K562 (cell line): ENCODE measurements around the gene CRIP1. TPM values are rescaled to one million over a fixed set of nuclear protein-coding genes. Genes with fewer than 3 reads are reported as not detected.

ENCODE experiments used
- ATAC-seq: fragments of 200-7000 bp; cut with Tn5 transposase; 3 replicates; pipeline ENCODE4 v1.9.1; 2020; ENCODE audit warnings: moderate library complexity
- BruUV-seq: library from RNA; stranded (reverse); fragments of 400-500 nt; replicated peaks from 2 replicates; lab custom pipeline; 2021; lab: Mats Ljungman, UMichigan
- CTCF ChIA-PET: fragments of 300-600 bp; formaldehyde crosslinking; extraction: SDS; loops from one replicate; lab custom pipeline; 2021; ENCODE audit warnings: low intra/inter-chr PET ratio; lab: Yijun Ruan, JAX
- POLR2A ChIA-PET: fragments of 300-600, 350-650 bp; sonication (Branson Sonifier 250); formaldehyde crosslinking; extraction: SDS; loops from one replicate; lab custom pipeline; 2021; ENCODE audit warnings: antibody characterized with exemption, inconsistent platforms; lab: Yijun Ruan, JAX
- DNase-seq, 4 experiments: peaks; one replicate each; pipeline versions ENCODE4 v3.0.0 to v3.0.0-alpha.2; 2011 to 2018; ENCODE audit warnings: low spot score in 3 of 4, mixed read lengths in 3 of 4; ENCODE audit errors: extremely low read depth in 1 of 4
- FAIRE-seq: peaks from 2 replicates; lab custom pipeline; 2011; peaks lifted over from hg19 to GRCh38; lab: Jason Lieb, UNC
- H2AFZ ChIP-seq: 2 replicates; pipeline ENCODE4 v1.6.0; 2011; ENCODE audit warnings: low read depth, low read length, control low read depth, inconsistent platforms
- H3K27ac ChIP-seq: fragments of 200-600 bp; 3 replicates; pipeline ENCODE4 v1.8.0; 2011; ENCODE audit warnings: low read depth, mild to moderate bottlenecking, control low read depth, inconsistent platforms, low read length, moderate library complexity, mixed read lengths; ENCODE audit errors: extremely low read depth
- H3K27me3 ChIP-seq, 2 experiments: fragments of 300-600 bp in 1 of 2; 2 replicates in 1 of 2; 3 replicates in 1 of 2; pipeline versions ENCODE4 v1.6.0 to v1.8.0; 2011; ENCODE audit warnings: inconsistent platforms in 2 of 2, low read length in 2 of 2, mild to moderate bottlenecking in 1 of 2, mixed read lengths in 1 of 2, moderate library complexity in 1 of 2; ENCODE audit not compliant: control insufficient read depth in 2 of 2, insufficient read depth in 2 of 2
- H3K36me3 ChIP-seq: fragments of 300-600 bp; 3 replicates; pipeline ENCODE4 v1.8.0; 2011; ENCODE audit warnings: mild to moderate bottlenecking, low read length, inconsistent platforms; ENCODE audit not compliant: control insufficient read depth, insufficient read depth
- H3K4me1 ChIP-seq, 2 experiments: fragments of 200-600 bp in 1 of 2; replicated peaks in 1 of 2; 2 replicates in 1 of 2; 3 replicates in 1 of 2; pipeline versions ENCODE4 v1.5.1 to v1.8.0; 2011; ENCODE audit warnings: inconsistent platforms in 2 of 2, low read length in 2 of 2, mild to moderate bottlenecking in 1 of 2, mixed read lengths in 1 of 2, moderate library complexity in 1 of 2; ENCODE audit not compliant: control insufficient read depth in 2 of 2, insufficient read depth in 2 of 2
- H3K4me2 ChIP-seq: 2 replicates; pipeline ENCODE4 v1.6.1; 2011; ENCODE audit warnings: low read length, control low read depth, inconsistent platforms, mixed read lengths; ENCODE audit not compliant: insufficient read depth
- H3K4me3 ChIP-seq: fragments of 200-600 bp; sonication (generic), shearing (Covaris generic); 2 replicates; pipeline ENCODE4 v1.5.1; 2016; ENCODE audit warnings: control low read depth, inconsistent platforms
- H3K79me2 ChIP-seq: fragments of 200-600 bp; 3 replicates; pipeline ENCODE4 v1.8.0; 2011; ENCODE audit warnings: low read length, inconsistent platforms; ENCODE audit not compliant: control insufficient read depth, insufficient read depth
- H3K9ac ChIP-seq, 2 experiments: 2 replicates each; pipeline versions ENCODE4 v1.6.0 to v1.6.1; 2011; ENCODE audit warnings: low read depth in 2 of 2, low read length in 2 of 2, control low read depth in 1 of 2, inconsistent platforms in 1 of 2, mild to moderate bottlenecking in 1 of 2, mixed read lengths in 1 of 2; ENCODE audit not compliant: insufficient read depth in 1 of 2
- H3K9me1 ChIP-seq: one replicate; pipeline ENCODE4 v1.6.0; 2011; ENCODE audit warnings: inconsistent platforms, mild to moderate bottlenecking, low read length, moderate library complexity; ENCODE audit not compliant: control insufficient read depth, insufficient read depth
- H3K9me3 ChIP-seq: replicated peaks from 2 replicates; pipeline ENCODE4 v1.5.1; 2011; ENCODE audit warnings: low read depth, low read length, inconsistent platforms; ENCODE audit not compliant: control insufficient read depth, insufficient read depth
- H4K20me1 ChIP-seq: replicated peaks from 2 replicates; pipeline ENCODE4 v1.6.1; 2011; ENCODE audit warnings: low read length, inconsistent platforms, mixed read lengths; ENCODE audit not compliant: control insufficient read depth, insufficient read depth
- CREB1 ChIP-seq, 2 experiments: sonication (generic) in 1 of 2; formaldehyde crosslinking in 1 of 2; IDR thresholded peaks; 2 replicates each; pipeline versions ENCODE4 v1.6.1 to v1.8.0; 2012 to 2022; ENCODE audit warnings: inconsistent platforms in 1 of 2, mild to moderate bottlenecking in 1 of 2, missing genetic modification reagents in 1 of 2, moderate library complexity in 1 of 2
- FOXJ2 ChIP-seq: fragments of 200-800 bp; sonication (Bioruptor generic); IDR thresholded peaks from 2 replicates; pipeline ENCODE4 v1.6.1; 2016; ENCODE audit warnings: missing genetic modification characterization, missing compliant biosample characterization
- IRF2 ChIP-seq: sonication (generic); formaldehyde crosslinking; IDR thresholded peaks from 2 replicates; pipeline ENCODE4 v1.8.1; 2022; ENCODE audit warnings: mild to moderate bottlenecking, missing genetic modification reagents
- ZFX ChIP-seq: sonication (generic); formaldehyde crosslinking; IDR thresholded peaks from 2 replicates; pipeline ENCODE4 v1.8.0; 2022; ENCODE audit warnings: mild to moderate bottlenecking, missing genetic modification reagents, moderate library complexity
- ZNF311 ChIP-seq: fragments of 250-450 bp; sonication (Bioruptor Pico); IDR thresholded peaks from 2 replicates; pipeline ENCODE4 v1.4.0; 2020; ENCODE audit warnings: mild to moderate bottlenecking, moderate library complexity
- ZNF586 ChIP-seq: fragments of 450-650 bp; formaldehyde crosslinking; conservative IDR thresholded peaks from 2 replicates; pipeline ENCODE4 v1.4.0; 2020; ENCODE audit warnings: mild to moderate bottlenecking, moderate library complexity
- WGBS: fragments of 100-300 bp; shearing (Covaris generic); methylation state at CpG from one replicate; pipeline ENCODE4 v1.1.6; 2016; ENCODE audit warnings: low coverage, mixed read lengths; ENCODE audit not compliant: insufficient coverage; ENCODE audit errors: missing lambda C conversion rate; 5-methylcytosine and 5-hydroxymethylcytosine counted together
- in situ Hi-C: fragments of 300-500 bp; cut with MboI; formaldehyde crosslinking; loops from 4 replicates; pipeline ENCODE4 v1.15.0; 2018; ENCODE audit warnings: inconsistent platforms, mixed read lengths
- intact Hi-C: fragments of 100-400 bp; cut with micrococcal nuclease; formaldehyde crosslinking; loops from 2 replicates; pipeline ENCODE4 v1.14.2; 2022
- polyA plus RNA-seq, 8 experiments: library from polyadenylated mRNA; depleted of rRNA in 4 of 8; stranded (reverse) in 5 of 8; unstranded in 3 of 8; fragments of >200 nt; fragmentation: Nextera tagmentation in 2 of 8; fragmentation: Illumina TruSeq in 1 of 8; extraction: Ambion mirVana in 2 of 8; extraction: Trizol in 1 of 8; gene quantifications; 2 replicates each; pipeline versions ENCODE4 v1.2.1 to v1.2.3, GENCODE V29; 2011 to 2014; ENCODE audit warnings: inconsistent platforms in 1 of 8, missing spikeins in 1 of 8
- total RNA-seq, 7 experiments: library from RNA; depleted of rRNA in 6 of 7; stranded (reverse); fragments of >200 nt in 6 of 7; fragmentation: Illumina TruSeq in 2 of 7; extraction: Trizol in 2 of 7; gene quantifications; 2 replicates each; pipeline versions ENCODE4 v1.2.1 to v1.2.3, GENCODE V29; 2011 to 2021; ENCODE audit warnings: low replicate concordance in 1 of 7
- TF ChIP-seq, protein P1 (sequence below): fragments of 250-450 bp; sonication (Bioruptor Pico); IDR thresholded peaks from 2 replicates; pipeline ENCODE4 v1.8.0; 2022; ENCODE audit warnings: moderate library complexity, mild to moderate bottlenecking, inconsistent platforms

CRIP1 gene
- total and polyA plus RNA-seq, 9 of the 15 experiments (the other 6 are each of a cell fraction or from before 2014, with no cell fraction given) = 0.11 to 0.58 (median 0.14) TPM; not detected in 6

- H3K4me1 ChIP-seq = peaks cover 0 to 50% of the 10 kb centered on the region in 2 experiments; a peak in 2 of 5 replicates
- no peaks in the 10 kb centered on the region for H3K9me3 ChIP-seq
- no peak overlapping the region for H3K27ac ChIP-seq
- ATAC-seq (no peak), FAIRE-seq (no peak), DNase-seq (no peak)
- 15% methylated on average over 15 of the region's 19 CpGs for WGBS
- intact Hi-C loops = loop anchor here (5.0 kb wide), 1 partner anchor 160 kb away; no protein-coding TSS in a partner anchor
- in situ Hi-C loops = no loop called here
- H3K36me3 ChIP-seq = no peaks in the 10 kb centered on the region
- ChIA-PET CTCF (no interaction called here), POLR2A (no interaction called here)
- no peak overlapping the region for H3K4me3 ChIP-seq
- no TSS peak for BruUV-seq
- no peak overlapping the region for H2AFZ ChIP-seq
- TF ChIP-seq FOXJ2 (tag) = no peak
- no peak for TF ChIP-seq ZNF586
- TF ChIP-seq ZNF311 (CRISPR knock-in tag) = no peak
- TF ChIP-seq IRF2 (CRISPR knock-in tag) = no peak
- TF ChIP-seq, protein P1, sequence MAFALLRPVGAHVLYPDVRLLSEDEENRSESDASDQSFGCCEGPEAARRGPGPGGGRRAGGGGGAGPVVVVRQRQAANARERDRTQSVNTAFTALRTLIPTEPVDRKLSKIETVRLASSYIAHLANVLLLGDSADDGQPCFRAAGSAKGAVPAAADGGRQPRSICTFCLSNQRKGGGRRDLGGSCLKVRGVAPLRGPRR (CRISPR knock-in tag) = no peak
- no peak for TF ChIP-seq ZFX (CRISPR knock-in tag)
- no peak for TF ChIP-seq CREB1 (IDR thresholded peaks at IDR 0.05)
- TF ChIP-seq CREB1 (CRISPR knock-in tag; IDR thresholded peaks at IDR 0.05) = no peak
- no peak overlapping the region for H3K4me2 ChIP-seq
- no peaks in the 10 kb centered on the region for H3K79me2 ChIP-seq
- no peaks in the 10 kb centered on the region for H4K20me1 ChIP-seq
- peaks cover 5 to 43% of the 10 kb centered on the region in 2 experiments; a peak in 3 of 5 replicates for H3K27me3 ChIP-seq
- H3K9ac ChIP-seq = no peak overlapping the region; a peak in 1 of 4 replicates
- no peaks in the 10 kb centered on the region for H3K9me1 ChIP-seq
Measured at GRCh38 chr14:105531894-105532623, 45.4 kb downstream of the CRIP1 start.
